Stimulated activated CD4-positive, alpha-beta T cell treated with anti-CD3 and anti-CD28 coated beads, Interleukin-15, amount 100 ng/mL, for 24 hours (primary cell): Measurements from ENCODE around the gene ALPK3.

Source experiments
- DNase-seq: peaks from one replicate; pipeline ENCODE4 v3.0.0-alpha.2; 2020

Gene ALPK3

GRCh38 chr15:84898761-84899160, 81.6 kb downstream of the ALPK3 start:
- no peak for DNase-seq

DNA sequence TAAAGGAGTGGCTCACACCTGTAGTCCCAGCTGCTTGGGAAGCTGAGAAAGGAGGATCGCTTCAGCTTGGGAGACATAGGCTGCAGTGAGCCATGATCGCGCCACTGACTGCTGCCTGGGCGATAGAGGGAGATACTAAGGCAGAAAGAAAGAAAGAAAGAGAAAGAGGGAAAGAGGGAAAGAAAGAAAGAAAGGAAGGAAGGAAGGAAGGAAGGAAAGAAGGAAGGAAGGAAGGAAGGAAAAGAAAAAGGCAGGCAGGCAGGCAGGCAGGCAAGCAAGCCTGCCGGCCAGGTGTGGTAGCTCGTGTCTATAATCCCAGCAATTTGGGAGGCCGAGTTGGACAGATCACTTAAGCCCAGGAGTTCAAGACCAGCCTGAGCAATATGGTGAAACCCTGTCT, 82.6 kb downstream of the ALPK3 start:
- no peak for DNase-seq

- DNase-seq, result no peak
Observed at GRCh38 chr15:84901540-84901939, 84.4 kb downstream of the ALPK3 start.

DNA sequence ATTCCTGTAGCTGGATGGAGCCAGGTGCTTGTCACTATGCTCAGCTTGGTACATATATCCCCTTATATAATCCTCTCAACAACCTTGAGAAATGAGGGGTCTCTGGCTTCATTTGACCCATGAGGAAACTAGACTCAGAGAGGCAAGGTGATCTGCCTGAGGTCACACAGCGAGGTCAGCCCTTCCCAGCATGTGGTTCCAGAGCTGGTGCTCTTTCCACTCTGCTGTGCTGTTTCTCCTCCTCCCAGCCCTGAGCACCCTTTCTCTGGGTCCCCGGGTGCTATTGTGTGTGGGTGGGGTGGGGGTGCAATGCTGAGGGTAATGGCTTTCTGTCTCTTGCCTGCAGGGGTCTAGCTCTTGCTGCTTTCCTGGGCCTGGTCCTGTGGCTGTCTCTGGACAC, 86.6 kb downstream of the ALPK3 start:
- DNase-seq, result no peak

DNA sequence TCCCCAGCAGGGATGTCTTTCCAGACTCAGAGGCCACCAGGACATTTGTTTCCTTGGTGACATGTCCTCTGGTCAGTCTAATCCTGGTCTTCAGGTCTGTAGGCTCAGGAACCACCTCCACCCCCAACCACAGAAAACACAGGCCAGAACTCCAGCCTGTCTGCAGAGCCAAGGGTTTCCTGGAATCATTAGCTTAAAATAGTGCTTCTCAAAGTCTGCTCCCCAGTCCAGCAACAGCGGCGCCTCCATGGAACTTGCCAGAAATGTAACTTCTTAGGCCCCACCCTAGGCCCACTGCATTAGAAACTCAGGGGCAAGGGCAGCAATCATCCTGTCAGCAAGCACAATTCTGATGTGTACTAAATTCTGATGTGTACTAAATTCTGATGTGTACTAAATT, 87.3 kb downstream of the ALPK3 start:
- DNase-seq, result no peak

- no peak for DNase-seq
Observed at GRCh38 chr15:84905016-84905916, 88.1 kb downstream of the ALPK3 start.

- DNase-seq, result no peak
Observed at GRCh38 chr15:84907731-84908130, 90.6 kb downstream of the ALPK3 start.

DNA sequence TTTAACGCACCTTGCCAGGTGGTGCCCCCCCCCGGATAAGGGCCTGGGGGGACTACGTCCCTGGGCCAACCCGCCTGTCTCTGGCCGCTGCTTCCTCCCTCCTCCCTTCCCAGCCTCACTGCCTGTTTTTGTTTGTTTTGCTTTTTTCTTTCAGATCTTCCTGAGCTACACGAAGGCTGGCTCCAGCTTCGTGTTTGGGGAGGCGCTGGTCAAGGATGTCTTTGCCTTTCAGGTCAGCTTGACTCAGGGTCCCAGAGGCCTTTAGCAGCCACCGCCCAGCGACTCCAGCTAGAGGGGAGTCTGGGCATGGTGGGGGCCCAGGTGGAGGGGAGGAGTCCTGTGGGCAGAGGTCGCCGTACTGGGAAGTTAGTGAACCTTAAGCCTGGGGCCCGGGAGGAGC, 91.4 kb downstream of the ALPK3 start:
- DNase-seq, result no peak

DNA sequence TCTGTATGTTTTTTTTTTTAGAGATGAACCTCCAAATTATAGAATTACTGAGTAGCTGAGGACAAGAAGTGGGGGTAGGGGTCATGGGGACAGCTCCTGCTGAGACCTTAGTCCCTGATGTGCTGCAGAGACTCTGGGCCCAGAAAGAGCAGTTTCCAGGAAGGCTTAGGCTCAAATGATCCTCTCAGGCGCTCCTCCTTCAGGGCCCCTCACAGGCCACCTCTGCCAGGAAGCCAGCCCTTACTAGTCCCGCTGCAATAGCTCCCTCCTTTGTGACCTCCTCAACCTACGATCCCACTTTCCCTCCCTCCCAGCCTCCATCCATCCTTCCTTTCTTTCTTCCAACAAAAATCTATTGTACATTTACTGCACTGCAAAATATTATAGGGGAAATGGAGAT, 91.9 kb downstream of the ALPK3 start:
- no peak for DNase-seq

DNA sequence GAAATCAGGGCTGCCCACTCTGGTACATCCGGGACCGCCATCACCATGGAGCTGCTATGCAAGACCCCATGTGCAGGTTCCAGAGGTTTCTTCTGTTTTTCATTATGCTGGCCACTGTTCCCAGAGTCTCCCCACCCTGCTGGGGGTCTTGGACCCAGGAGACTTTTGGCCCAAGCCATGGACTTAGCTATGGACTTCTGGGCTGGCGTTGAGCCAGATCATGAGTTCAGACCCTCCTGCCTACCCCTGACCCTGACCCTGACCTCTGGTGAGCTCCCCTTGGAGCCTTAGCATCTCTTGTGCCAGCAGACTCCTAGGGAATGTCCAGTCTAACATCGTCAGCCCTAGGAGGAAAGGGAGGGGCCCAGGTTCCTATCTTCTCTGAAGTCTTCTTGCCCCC, 92.6 kb downstream of the ALPK3 start:
- DNase-seq, result no peak

DNA sequence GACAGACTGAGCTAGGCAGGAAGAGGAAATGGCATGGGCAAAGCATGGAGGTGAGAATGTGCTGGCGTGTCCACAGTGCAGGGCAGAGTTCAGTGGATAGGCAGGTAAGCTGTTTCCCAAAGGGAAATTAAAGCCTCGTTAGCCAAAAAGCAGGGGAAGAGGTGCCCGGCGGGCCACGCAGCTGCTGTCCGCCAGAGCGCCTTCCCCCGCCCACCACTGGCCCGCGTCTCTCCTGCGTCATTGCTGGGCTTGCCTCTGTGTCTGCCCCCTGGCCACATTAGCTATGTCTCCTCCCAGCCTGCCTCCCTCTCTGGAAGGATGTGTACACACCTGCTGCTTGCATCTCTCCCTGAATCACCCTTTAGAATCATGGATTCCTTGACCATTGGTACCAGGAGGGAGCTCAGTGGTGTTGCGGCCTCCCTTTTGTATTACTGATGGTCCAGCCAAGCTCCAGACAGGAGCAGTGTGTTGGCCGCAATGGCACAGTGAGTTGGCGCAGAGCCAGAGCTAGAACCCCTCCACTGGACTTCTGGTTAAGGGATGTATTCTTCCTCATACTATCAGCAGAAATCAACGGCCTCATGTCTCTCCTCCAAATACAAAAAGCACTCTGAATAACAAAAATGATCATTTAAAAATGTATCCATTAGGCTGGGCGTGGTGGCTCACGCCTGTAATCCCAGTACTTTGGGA, 93.9 kb downstream of the ALPK3 start:
- DNase-seq, result no peak

DNA sequence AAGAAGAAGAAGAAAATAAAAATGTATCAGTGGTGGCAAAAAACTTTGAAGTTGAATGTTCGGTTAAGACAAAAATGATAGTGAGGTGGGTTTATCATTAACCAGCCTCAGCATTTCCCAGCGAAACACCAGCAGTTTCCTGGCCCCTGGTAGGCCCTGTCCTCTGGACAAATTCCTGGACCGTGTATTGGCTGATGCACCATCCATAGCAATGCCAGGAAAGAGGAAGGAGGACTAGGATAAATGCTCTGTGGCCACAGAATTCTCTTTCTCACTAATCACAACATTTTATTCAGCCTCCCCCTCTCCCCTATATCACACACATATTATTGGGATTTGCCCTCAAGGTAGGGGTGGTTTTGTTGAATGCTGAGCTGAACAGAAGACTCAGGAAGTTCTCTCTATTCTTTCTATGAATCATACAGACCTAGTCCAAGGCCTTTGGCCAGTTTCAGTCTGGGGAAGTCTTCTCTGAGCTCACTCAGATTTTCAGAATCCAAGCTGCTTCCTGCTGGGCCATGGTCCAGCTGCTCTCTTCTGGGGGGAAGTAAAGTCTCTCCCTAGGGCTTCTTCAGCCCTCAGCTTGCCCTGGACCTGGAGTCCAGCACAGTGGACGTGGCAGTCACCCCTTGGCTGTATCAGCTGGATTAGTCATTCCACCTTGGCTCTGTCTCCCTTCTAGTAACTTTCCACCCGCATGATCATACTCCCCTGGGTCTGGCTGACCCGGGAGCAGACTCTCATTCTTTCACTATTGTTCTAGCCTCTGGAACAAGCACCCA, 94.9 kb downstream of the ALPK3 start:
- DNase-seq, result no peak

GRCh38 chr15:84913360-84913723, 96.2 kb downstream of the ALPK3 start:
- DNase-seq, result no peak

DNA sequence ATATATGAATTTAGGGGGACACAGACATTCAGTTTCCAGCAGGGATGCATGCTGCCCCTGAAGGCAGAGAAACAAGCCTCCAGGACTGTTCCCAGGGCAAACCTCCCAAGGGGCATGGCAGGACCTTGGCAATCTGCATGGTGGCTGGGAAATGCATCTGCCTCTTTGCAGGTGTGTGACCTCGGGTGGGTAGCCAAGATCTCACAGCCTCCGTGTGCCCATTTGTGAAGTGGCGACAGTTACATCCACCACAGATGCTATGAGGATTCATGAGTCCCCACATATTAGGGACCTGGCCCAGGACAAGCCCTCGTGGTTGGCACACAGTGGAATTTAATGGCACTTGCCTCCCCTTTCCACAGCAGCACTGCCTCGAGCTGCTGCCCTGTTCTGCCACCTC, 97.2 kb downstream of the ALPK3 start:
- DNase-seq, result no peak

DNA sequence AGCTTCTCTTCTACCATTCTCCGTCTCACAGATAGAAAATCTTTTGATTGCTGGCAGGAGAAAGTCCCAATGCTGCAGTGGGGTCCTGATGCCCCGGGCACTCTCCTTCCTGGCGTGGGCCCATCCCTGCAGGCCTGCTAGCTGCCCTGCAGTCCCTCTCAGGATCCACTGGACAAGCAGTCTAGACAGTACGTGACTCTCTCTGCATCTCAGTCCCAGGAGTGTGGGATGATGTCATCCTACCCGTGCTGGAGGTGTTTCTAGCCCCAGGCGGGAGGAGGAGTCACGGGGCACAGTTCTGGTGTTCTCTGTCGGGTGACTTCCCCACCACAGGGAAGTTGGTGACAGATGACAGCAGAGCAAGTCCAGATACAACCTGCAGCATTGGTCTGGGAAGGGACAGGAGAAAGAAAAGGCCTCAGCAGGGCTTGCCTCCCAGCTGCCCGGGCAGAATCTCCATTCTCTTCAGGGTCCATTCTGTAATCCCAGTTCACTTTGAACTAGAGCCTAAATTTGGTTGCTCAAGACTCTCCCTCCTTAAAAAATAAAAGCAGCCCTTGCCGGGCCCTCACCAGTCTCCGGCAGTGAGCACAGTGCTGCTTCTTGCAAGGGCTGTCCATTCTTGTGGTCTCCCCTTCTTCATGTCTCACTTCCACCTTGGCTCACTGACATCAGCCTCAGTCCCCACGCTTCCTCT, 97.9 kb downstream of the ALPK3 start:
- DNase-seq, result peak; percentile 67

DNA sequence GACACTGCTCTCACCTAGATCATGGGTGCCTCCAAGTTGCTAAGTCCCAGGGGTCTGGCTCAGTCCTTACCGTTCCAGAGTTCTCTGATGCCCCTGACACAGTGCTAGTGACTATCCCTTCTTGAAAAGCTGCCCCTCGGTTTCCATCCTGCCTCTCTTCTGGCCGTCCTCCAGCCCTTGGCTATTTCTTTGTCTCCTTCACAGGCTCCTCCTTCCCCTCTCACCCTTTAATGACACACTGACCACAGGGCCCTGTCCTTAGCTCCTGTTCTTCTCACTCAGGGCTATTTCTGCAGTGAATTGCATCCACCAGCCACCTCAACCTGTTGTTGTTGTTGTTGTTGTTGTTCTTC, 98.4 kb downstream of the ALPK3 start:
- DNase-seq, result no peak

- DNase-seq, result no peak
Observed at GRCh38 chr15:84917452-84917851, 100.3 kb downstream of the ALPK3 start.

DNA sequence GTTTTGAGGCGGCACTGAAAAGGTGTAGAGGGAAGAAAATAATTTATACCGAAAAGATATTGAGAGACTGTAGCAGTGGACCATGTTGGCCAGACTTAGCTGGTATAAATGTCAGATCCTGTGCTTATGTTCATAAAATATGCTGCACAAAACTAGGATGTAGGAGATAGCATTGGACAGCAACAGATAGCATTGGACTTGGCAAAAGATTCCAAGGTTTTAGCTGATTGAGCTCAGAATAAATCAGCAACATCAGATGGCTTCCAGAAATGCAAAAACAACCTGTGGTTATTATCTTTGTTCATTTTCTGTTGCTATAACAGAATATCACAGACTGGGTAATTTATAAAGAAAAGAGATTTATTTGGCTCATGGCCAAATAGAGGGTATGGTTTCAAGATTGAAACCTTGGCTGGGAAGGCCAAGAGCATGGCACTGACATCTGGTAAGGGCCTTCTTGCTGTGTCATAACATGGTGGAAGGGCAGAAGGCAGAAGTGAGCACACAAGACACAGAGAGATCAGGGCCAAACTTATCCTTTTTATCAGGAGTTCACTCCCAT, 102.0 kb downstream of the ALPK3 start:
- DNase-seq, result no peak

DNA sequence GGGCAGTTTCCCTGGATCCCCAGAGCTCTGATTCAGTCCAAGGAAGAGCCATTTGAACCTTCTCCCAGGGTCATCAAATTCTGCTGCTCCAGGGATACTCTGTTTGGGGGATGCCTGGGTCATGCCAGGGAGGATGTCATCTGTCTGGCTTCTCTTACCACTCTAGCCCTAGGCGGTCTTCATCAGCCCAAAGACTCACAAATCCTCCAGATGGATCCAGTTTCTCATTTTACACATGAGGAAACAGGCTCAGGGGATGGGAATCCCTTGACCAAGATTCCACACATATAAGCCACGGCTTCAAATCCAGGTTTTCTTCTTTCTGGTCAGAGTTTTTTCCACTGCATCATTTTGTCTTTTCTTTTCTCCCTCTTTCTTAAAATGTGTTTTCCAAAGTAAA, 104.0 kb downstream of the ALPK3 start:
- DNase-seq, result no peak

- DNase-seq, result no peak
Observed at GRCh38 chr15:84922530-84922929, 105.4 kb downstream of the ALPK3 start.
